Measurements from ENCODE around the gene TP53.

- TF ChIP-seq POLR2A (IDR thresholded peaks at IDR 0.05), result no peak
- no peak for TF ChIP-seq POLR2AphosphoS5 (IDR thresholded peaks at IDR 0.05)
- TF ChIP-seq CTCF (IDR thresholded peaks at IDR 0.05), result no peak
Measured at GRCh38 chr17:7668482-7668881, 18.8 kb downstream of the TP53 start.
